Central memory CD4-positive, alpha-beta T cell (primary cell): ENCODE measurements around the gene B3GNT4.
A peak's percentile ranks its signal among the peaks of the same experiment; 100 is the strongest.
"Not testable (repeated sequence)": the region's sequence is repeated elsewhere in the genome, so short reads cannot be mapped to it uniquely, and the experiment has no call there.

Source experiments
- DNase-seq: peaks from one replicate; pipeline ENCODE4 v3.0.0; 2022

B3GNT4 gene

DNA sequence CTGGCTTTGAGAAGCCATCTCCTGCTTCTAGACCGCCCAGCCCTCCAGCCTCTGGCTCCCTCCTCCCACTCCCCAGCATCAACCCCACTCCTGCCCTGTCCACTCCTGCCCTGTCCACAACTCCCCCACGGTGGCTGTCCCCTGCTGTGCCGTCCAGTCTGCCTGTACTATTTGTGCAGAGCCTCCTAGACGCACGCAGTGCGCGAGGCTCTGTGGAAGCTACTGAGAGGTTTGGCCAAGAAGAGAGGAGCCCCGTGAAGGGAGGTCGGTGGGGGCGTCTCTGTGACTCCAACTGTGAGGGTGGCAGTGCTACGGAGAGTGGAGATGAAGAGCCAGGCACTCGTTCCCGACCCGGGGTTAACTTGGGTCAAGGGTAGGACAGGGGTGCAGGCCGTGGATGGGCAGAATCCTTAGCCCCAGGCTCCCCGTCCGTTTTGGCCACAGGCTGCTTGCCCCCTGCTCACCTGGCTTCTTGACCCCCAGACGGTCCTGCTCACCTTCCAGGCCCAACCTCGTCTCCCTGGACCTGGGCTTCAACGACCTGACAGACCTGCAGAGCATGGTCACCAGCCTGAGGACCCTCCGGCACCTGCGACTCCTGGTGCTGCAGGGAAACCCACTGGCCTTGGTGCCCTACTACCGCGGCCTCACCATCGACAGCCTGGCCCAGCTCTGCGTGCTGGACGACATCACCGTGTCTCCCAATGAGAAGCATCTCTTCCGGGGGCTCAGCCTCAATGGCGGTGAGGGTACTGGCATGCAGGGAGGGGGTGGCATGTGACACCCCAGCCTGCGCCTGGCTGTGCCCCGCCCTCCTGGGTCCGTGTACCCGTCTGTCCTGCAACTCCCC is 13.7 kb upstream of the B3GNT4 start:
- no peak for DNase-seq

DNA sequence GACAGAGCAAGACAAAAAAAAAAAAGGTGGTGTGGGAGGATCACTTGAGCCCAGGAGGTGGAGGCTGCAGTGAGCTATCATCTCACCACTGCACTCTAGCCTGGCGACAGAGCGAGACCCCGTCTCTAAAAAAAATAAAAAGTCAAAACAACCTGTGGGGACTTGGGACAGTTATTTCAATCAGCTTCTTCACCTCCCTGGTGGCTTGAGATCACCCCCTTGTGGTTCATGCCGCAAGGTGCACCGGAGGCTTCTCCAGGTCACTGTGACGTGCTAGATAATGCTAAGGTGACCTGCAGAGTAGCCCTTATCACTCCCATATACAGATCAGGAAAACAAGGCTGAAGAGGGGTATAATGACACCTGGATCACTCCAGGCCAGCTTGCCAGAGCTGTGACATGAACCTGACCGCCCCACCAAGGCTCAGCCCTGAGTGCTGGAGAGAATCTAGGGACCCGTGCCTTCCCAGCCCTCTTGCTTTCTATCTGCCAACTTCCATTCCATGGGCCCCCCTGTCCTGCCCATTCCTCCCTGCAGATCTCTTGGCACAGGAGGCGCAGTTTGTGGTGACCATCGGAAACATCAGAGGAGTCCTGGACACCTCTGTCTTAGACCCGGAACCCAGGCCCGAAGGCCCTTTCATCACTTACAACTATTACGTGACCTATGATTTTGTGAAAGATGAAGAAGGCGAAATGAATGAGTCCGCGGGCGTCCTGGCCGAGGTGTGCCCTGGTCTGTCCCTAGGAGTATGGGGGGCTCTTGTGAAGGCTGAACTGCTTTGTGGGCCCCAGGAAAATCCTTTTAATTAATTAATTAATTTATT is 12.5 kb upstream of the B3GNT4 start:
- DNase-seq, result peak; percentile 47

DNA sequence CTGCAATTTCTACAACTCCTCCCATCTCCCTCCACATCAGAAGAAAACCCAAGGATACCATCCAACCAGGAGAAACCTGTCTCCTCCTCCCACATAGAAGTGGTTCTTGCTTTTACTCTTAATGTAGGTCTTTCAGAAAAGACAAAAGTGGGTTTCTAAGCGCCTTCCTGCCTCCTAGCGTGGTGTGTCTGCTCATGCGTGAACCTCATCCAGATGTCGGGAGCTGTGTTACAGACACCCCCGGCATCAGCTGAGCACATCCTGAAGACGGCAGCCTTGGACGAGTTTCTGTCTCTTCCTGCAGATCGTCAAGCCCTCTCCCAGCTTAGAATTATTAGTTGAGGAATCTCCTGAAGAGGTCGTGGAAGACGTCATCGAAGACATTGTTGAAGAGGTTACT is 11.1 kb upstream of the B3GNT4 start:
- DNase-seq, result no peak

DNA sequence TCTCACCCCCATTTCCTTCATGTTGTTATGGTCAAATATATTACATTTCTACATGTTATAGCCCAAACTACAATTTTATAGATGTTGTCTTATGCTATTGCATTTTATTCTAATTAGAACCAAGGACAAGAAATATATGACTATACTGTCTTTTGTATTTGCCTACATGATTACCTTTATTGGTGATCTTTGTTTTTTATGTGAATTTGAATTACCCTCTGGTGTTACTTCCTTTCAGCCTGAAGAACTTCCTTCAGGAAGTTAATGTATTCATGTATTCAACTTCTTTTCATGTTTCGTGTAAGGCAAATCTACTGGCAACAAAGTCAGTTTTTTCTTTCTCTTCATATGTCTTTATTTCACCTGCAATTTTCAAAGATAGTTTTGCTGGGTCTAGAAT is 8.7 kb upstream of the B3GNT4 start:
- DNase-seq, result no peak

DNA sequence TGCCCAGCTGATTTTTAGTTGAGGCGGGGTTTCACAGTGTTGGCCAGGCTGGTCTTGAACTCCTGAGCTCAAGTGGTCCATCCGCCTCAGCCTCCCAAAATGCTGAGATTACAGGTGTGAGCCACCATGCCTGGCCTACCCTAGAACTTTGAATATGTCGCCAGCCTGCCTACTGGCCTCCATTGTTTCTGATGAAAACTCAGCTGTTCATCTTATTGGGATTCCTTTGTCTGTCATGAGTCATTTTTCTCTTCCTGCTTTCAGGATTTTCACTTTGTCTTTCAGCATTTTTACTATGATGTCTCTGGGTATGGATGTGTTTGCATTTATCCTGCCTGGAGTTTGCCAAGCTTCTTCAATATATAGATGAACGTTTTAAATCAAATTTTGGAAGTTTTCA is 8.1 kb upstream of the B3GNT4 start:
- DNase-seq, result no peak

DNA sequence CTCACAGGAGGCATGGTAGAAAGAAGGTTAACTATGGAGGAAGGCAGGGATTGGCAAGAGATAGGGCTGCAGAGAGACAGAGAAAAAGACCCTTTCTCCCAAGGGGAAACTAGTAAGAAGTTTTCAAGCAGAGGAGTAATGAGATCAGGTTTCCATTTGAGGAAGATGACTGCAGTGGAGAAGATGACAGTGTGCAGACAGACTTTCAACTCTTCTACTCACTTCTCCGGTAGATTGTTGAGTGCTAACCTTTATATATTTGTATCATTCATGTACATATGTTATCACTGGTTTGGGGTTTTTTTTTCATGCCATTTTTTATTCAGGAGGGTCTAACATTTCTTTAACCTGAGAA is 5.9 kb upstream of the B3GNT4 start:
- no peak for DNase-seq

DNA sequence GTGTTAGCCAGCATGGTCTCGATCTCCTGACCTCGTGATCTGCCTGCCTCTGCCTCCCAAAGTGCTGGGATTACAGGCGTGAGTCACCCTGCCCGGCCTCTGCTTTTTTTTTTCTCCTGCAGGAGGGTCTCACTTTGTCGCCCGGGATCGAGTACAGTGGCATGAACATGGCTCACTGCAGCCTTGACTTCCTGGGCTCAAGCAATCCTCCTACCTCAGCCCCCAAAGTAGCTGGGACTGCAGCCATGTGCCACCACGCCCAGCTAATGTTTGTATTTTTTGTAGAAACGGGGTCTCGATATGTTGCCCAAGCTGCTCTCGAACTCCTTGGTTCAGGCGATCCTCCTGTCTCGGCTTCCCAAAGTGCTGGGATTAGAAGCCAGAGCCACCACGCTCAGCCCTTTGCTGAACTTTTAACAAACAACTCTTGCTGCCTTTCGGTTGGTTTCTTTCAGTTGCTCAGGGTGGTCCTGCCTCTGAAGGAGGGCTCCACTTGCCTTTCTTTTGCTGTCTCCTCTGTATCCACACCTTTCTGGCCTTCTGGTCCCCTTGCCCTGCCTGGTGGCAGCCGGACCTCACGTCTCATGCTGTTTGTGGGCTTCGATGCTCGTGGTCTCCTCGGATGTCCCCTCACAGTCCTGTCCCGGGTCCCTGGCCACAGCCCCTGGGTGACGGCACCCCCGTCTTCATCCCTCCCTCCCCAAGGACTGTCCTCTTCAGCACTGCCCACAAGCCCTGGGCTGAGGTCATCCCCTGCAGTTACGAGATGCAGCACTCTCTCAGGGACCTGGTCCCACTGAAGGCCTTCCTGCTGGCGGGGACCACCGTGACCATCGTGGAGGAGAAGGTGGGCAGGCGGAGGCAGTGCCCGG is 3.8 kb upstream of the B3GNT4 start:
- no peak for DNase-seq

DNA sequence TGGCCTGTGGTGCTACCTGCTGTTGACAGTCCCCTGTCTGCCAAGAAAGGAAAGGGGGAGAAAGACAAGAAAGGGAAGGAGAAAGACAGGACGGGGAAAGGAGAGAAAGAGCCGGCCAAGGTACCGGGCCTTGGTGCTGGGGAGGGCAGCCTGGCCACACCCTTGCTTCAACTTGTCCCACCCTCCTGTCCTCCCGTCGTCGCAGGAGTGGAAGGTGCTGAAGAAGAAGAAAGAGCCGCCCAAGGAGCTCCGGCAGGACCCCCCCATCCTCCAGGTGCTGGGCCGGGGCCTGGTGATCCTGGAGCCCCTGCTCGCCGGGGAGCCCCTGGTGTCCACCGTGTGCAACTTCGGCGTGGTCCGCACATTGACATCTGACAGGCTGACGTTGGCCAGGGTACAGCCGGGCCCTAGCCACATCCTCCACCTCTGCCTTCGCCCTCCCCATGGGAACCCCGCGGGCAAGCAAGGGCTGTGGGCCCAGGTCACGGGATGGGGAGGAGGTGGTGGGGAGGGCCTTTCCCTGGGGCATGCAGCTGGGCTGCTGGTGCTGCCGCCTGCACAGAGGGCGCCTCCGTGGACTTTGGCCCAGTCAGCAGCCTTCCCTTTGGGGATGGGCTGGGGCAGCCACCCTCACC is 2.9 kb upstream of the B3GNT4 start:
- DNase-seq, result no peak

DNA sequence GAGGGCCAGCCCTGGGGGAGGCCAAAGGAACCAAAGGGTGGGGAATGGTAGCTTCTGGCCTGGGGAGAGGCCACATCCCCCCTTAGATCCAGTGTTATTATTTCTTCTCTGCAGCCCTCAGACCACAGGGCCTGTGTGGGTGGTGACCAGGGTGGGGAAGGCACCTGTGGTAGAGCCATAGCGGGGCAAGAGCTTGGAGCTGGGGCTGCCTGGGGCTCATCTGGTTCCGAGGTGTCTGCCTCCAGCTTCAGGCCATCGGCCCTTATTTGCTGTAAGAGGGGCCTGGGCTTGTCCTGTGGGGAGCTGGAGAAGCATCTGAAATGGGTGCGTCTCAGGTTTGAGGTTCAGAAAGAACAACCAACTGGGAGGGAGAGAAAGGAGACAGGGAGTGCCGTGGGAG is 2.1 kb upstream of the B3GNT4 start:
- no peak for DNase-seq

DNA sequence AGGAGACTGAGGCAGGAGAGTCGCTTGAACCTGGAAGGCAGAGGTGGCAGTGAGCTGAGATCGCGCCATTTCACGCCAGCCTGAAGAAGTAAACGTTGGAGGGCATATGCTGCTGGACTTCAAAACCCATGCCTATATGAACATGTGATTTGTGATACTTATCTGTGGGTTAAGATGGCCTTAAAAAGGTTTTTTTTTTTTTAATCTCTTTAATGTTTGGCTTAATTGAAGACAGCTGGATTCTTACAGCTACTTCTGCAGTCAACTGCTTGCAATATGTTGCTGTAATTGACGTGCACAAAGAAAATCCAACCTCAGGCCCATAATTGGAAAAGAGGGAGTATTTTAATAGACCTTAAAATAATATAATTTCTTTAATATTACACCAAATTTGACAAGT is 1.5 kb upstream of the B3GNT4 start:
- no peak for DNase-seq

DNA sequence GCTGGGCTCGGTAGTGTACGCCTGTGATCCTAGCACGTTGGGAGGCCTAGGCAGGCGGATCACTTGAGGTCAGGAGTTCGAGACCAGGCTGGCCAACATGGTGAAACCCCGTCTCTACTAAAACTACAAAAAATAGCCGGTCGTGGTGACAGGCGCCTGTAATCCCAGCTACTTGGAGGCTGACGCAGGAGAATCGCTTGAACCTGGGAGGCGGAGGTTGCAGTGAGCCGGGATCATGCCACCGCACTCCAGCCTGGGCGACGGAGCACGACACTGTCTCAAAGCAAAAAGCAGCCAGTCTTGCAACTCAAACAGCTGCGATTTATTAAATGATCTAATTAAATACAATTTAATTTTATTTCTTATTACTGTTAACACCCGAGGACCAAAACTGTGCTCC is 698 bp upstream of the B3GNT4 start:
- DNase-seq, result not testable (repeated sequence)

DNA sequence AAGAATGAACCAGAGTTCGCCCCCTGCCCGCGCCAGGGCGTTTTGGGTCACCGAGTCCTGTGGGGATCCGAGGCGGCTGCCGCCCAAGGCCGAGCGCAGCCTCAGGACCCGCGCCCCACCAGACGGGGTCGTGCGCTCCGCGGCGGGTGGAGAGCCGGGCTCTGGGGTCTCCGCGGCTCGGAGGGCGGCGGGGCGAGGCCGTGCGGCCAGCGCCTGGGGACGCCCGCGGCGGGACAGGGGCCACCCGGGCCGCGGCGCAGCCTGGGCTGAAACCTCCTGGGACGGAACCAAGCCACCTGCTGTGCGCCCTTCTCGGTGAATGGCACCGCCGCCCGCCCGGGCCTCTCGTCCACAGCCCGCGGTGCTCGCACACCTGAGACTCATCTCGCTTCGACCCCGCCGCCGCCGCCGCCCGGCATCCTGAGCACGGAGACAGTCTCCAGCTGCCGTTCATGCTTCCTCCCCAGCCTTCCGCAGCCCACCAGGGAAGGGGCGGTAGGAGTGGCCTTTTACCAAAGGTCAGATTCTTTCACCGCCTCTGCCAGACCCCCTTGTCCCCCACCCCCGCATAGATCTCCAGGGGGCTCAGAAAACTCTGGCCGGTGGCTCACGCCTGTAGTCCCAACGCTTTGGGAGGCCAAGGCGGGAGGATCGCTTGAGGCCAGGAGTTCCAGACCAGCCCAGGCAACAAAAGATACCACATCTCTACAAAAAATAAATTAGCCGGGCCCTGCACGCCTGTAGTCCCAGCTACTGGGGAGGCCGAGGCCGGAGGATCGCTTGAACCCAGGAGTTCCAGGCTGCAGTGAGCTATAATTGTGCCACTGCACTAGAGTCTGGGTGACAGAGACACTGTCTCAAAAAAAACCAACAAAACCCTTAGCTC is 901 bp downstream of the B3GNT4 start:
- DNase-seq, result no peak

DNA sequence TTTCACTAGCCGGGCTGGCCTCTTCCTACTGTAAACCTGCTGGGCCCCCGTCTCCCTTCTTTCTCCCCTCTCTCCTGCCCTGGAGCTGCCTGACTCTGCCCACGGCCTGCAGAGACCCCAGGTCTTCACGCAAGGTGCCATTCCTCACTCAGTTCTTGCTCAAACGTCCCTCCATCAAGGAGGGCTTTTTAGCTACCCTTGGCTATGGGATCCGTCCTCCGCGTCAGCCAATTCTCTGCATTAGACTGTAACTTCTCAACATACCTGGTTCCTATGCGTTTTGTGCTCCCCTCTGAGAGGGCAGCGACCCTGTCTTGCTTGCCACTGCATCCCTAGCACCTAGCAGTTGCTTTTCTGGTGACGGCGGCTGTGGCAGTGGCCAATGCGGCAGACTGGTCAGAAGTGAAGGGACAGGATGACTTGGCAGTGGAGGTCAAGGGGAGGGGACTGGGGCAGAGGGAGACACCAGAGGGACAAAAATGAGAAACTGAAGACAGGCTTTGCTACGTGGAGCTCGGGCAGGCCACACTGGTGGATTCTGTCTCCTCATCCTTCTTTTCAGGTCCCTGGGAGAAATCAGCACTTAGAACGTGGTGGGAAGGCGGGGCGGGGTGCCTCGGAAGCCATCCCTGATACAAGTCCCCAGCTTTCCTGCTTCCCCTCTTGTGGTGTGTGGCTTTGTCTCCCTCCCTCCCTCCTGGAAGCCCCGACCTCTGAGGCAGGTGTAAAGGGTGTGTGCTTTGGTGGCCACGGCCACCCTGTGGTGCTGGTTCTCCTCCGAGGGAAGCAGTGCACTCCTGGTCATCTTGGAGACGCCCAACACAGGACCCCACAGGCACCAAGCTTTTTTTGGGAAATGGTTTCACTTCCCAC is 1.8 kb downstream of the B3GNT4 start:
- DNase-seq, result no peak

DNA sequence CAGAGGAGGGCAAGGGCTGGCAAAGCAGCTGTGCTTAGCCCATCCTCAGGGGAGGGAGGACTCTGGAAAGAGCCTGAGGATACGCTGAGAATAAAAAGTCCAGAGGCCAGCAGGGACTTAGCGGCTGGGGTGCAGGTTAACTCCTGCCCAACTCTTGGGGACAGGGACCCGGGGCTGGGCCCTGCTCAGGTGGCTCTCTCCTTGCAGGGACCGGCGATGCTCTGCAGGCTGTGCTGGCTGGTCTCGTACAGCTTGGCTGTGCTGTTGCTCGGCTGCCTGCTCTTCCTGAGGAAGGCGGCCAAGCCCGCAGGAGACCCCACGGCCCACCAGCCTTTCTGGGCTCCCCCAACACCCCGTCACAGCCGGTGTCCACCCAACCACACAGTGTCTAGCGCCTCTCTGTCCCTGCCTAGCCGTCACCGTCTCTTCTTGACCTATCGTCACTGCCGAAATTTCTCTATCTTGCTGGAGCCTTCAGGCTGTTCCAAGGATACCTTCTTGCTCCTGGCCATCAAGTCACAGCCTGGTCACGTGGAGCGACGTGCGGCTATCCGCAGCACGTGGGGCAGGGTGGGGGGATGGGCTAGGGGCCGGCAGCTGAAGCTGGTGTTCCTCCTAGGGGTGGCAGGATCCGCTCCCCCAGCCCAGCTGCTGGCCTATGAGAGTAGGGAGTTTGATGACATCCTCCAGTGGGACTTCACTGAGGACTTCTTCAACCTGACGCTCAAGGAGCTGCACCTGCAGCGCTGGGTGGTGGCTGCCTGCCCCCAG is 2.8 kb downstream of the B3GNT4 start:
- no peak for DNase-seq

DNA sequence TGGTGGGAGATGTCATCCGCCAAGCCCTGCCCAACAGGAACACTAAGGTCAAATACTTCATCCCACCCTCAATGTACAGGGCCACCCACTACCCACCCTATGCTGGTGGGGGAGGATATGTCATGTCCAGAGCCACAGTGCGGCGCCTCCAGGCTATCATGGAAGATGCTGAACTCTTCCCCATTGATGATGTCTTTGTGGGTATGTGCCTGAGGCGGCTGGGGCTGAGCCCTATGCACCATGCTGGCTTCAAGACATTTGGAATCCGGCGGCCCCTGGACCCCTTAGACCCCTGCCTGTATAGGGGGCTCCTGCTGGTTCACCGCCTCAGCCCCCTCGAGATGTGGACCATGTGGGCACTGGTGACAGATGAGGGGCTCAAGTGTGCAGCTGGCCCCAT is 3.5 kb downstream of the B3GNT4 start:
- no peak for DNase-seq

DNA sequence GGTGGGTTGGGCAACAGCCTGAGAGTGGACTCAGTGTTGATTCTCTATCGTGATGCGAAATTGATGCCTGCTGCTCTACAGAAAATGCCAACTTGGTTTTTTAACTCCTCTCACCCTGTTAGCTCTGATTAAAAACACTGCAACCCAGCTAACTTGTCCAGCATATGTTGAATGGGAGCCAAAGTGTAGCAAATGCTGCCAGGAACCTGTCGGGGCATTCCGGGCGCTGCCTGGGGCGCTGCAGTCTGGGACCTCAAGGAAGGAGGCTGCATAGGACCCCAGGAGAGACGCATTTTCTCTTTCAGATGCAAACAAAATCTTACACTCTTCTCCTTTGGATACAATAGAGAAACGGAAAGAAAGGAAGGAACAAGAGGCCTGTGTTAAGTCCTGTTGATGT is 3.9 kb downstream of the B3GNT4 start:
- DNase-seq, result no peak

DNA sequence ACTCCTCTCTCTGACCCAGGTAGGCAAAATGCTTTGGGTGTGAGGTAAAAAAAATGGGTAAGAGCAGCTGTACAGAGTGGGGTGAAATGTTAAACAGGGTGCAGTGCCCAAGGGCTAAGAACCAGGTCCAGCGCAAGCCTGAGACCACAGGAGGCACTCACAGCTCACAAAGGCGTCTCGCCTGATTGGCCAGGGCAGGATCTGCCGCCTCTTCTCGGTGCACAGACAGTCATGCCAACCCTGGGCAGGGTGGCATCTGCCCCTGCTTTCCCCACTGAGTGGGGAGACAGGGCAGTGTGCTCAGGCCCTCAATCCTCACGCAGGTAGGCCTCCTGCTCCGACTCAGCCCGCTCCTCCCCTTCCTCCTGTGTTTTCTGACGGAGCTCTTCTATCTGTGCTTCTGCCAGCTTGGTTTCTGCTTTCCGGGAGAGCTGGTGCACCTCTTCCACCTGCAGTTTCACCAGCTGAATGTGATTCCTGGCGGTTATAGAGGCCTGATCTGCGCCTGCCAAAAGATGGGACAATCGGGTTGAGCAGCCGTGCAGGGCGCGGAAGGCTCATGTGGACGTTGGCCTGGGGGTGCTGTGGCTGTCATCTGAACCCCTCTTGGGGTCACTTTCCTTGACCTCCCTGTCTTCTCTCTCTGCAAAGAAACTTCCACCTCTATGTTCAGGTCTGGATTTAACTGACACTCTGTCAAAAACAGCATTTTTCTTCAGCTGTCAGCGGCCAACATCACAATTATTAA is 4.7 kb downstream of the B3GNT4 start:
- DNase-seq, result no peak

DNA sequence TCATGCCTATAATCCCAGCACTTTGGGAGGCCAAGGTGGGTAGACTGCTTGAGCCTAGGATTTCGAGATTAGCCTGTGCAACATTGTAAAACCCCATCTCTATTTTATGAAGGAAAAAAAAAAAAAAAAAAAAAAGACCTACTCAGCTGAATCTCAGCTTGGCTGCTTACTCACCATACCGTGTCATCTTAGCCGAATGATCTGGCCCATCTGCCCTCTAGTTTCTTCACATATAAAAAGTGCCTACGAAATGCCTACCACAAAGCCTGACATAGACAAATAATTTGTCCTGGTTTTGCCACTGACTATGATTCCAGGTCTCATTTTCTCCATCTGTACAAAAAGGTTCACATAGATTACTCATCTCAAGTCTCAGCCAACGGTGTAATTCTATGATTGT is 12.3 kb downstream of the B3GNT4 start:
- DNase-seq, result no peak

DNA sequence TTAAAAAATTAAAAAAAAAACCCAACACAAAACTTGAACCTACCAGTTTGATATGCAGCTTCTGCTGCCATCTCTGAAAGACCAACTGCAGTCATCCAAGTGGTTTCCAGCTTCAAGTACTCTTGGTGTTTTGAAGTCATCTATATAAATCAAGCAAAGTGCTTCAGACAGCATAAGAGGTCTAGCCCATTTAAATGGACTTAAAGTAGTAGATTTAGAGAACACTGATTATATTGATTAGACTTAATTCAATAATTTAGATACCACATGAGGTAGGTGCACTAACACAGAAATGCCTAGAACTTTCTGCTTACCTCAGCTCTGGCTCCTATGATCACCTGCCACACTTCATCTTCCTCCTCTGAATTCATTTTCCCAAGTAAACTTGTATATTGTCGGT is 12.9 kb downstream of the B3GNT4 start:
- DNase-seq, result no peak
